H1 (cell line): Measurements from ENCODE around the gene GPD1. TPM values are rescaled to one million over a fixed set of nuclear protein-coding genes. Genes with fewer than 3 reads are reported as not detected.

Experiments
- CEBPB ChIP-seq: IDR thresholded peaks from 2 replicates; pipeline ENCODE4 v1.6.1; 2012; ENCODE audit warnings: low read depth, low read length
- EGR1 ChIP-seq: IDR thresholded peaks from 2 replicates; pipeline ENCODE4 v1.6.1; 2011; ENCODE audit warnings: low read depth, low read length, borderline replicate concordance
- KDM4A ChIP-seq: IDR thresholded peaks from one replicate; pipeline ENCODE4 v1.7.1; 2012; ENCODE audit warnings: low read depth, mild to moderate bottlenecking, moderate library complexity, low read length, inconsistent platforms; ENCODE audit not compliant: severe bottlenecking
- POLR2AphosphoS5 ChIP-seq: IDR thresholded peaks from 2 replicates; pipeline ENCODE4 v1.6.1; 2011; ENCODE audit warnings: low read depth, low read length
- SRF ChIP-seq: IDR thresholded peaks from 2 replicates; pipeline ENCODE4 v1.6.1; 2011; ENCODE audit warnings: mild to moderate bottlenecking, low read depth, low read length, moderate library complexity
- TBP ChIP-seq: IDR thresholded peaks from 2 replicates; pipeline ENCODE4 v1.6.1; 2011; ENCODE audit warnings: low read depth, low read length, improper control_type of control experiment
- TCF12 ChIP-seq: IDR thresholded peaks from 2 replicates; pipeline ENCODE4 v1.6.1; 2011; ENCODE audit warnings: low read depth, mild to moderate bottlenecking, low read length
- polyA plus RNA-seq, 7 experiments: library from polyadenylated mRNA; depleted of rRNA in 3 of 7; stranded (reverse) in 5 of 7; unstranded in 2 of 7; fragments of >200 nt in 5 of 7; fragments of 200-250 nt in 2 of 7; gene quantifications; 1 replicate in 5 of 7; 2 replicates in 1 of 7; 4 replicates in 1 of 7; pipeline versions ENCODE4 v1.2.1 to v1.2.3, GENCODE V29; 2011 to 2013; ENCODE audit warnings: missing spikeins in 2 of 7, mixed read lengths in 2 of 7
- total RNA-seq: library from RNA; stranded (reverse); fragmentation: NEBNext Ultra II Directional; extraction: Animal tissue kit (Norgen Biotek cat#: 25700); gene quantifications from 2 replicates; pipeline ENCODE4 v1.2.1, GENCODE V29; 2021
- TF ChIP-seq, protein P1 (sequence below): IDR thresholded peaks from 2 replicates; pipeline ENCODE4 v1.6.1; 2012; ENCODE audit warnings: low read length, inconsistent platforms
- TF ChIP-seq, protein P2 (sequence below): IDR thresholded peaks from 2 replicates; pipeline ENCODE4 v1.6.1; 2011; ENCODE audit warnings: low read depth, mild to moderate bottlenecking, low read length; ENCODE audit not compliant: insufficient read depth
- TF ChIP-seq, protein P3 (sequence below): IDR thresholded peaks from 2 replicates; pipeline ENCODE4 v1.6.1; 2012; ENCODE audit warnings: inconsistent platforms

GPD1 gene
- total and polyA plus RNA-seq, 2 of the 8 experiments (the other 6 are each of a cell fraction or from before 2014, with no cell fraction given) = 0.45 to 0.74 TPM

DNA sequence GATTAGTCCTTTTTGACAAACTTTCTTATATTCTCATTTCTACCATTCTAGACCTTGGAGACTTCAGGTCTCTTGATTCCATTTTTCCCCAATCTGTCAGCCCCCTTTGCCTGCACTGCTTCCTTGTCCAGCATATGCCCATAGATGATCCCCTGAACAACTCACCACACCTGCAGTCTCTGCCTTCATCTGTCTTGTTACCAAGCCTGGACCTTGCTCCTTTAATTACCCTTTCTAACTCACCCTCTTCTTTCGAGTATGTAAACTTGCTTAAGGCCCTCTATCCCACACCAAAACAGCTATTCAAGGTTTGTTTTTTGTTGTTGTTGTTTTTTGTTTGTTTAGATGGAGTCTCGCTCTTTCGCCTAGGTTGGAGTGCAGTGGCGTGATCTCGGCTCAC, 17.8 kb downstream of the GPD1 start (continued):
- TF ChIP-seq, protein P1, sequence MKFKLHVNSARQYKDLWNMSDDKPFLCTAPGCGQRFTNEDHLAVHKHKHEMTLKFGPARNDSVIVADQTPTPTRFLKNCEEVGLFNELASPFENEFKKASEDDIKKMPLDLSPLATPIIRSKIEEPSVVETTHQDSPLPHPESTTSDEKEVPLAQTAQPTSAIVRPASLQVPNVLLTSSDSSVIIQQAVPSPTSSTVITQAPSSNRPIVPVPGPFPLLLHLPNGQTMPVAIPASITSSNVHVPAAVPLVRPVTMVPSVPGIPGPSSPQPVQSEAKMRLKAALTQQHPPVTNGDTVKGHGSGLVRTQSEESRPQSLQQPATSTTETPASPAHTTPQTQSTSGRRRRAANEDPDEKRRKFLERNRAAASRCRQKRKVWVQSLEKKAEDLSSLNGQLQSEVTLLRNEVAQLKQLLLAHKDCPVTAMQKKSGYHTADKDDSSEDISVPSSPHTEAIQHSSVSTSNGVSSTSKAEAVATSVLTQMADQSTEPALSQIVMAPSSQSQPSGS = no peak
- TF ChIP-seq, protein P2, sequence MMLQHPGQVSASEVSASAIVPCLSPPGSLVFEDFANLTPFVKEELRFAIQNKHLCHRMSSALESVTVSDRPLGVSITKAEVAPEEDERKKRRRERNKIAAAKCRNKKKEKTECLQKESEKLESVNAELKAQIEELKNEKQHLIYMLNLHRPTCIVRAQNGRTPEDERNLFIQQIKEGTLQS = no peak
- TF ChIP-seq TCF12 (no peak), POLR2AphosphoS5 (no peak), CEBPB (no peak), TBP (no peak), SRF (no peak), KDM4A (no peak), EGR1 (no peak)
- TF ChIP-seq, protein P3, sequence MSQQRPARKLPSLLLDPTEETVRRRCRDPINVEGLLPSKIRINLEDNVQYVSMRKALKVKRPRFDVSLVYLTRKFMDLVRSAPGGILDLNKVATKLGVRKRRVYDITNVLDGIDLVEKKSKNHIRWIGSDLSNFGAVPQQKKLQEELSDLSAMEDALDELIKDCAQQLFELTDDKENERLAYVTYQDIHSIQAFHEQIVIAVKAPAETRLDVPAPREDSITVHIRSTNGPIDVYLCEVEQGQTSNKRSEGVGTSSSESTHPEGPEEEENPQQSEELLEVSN = no peak
